Measurements from ENCODE around the gene TMEM259.
A peak's percentile ranks its signal among the peaks of the same experiment; 100 is the strongest.

Gene TMEM259

GRCh38 chr19:1020868-1021425 lies at the start of gene TMEM259:
TMEM259 (minus strand) TSS chr19:1021123; CDS start chr19:1020996, 127 bp downstream.
- peak; percentile 97 for DNase-seq (ENCODE audit: low read depth)

- DNase-seq (ENCODE audit: low read depth), result no peak
Measured at GRCh38 chr19:1070576-1070930, 49.6 kb upstream of the TMEM259 start.

GRCh38 chr19:1069009-1069779 lies 48.3 kb upstream of the TMEM259 start:
- no peak for DNase-seq (ENCODE audit: low read depth)

- DNase-seq (ENCODE audit: low read depth), result no peak
Measured at GRCh38 chr19:1068009-1069001, 47.4 kb upstream of the TMEM259 start.

GRCh38 chr19:1067341-1067957 lies 46.5 kb upstream of the TMEM259 start:
- DNase-seq (ENCODE audit: low read depth), result no peak

GRCh38 chr19:1066748-1067340 lies 45.9 kb upstream of the TMEM259 start, which contains the start of gene ARHGAP45:
ARHGAP45 (plus strand) TSS chr19:1067167; CDS start chr19:1067406, 239 bp downstream.
- peak; percentile 79 for DNase-seq (ENCODE audit: low read depth)

- DNase-seq (ENCODE audit: low read depth), result no peak
Measured at GRCh38 chr19:1066251-1066747, 45.4 kb upstream of the TMEM259 start.

GRCh38 chr19:1065606-1066109 lies 44.7 kb upstream of the TMEM259 start:
- no peak for DNase-seq (ENCODE audit: low read depth)

GRCh38 chr19:1064661-1065605 lies 44.0 kb upstream of the TMEM259 start:
- peak; percentile 59 for DNase-seq (ENCODE audit: low read depth)

GRCh38 chr19:1063909-1064660 lies 43.2 kb upstream of the TMEM259 start:
- DNase-seq (ENCODE audit: low read depth), result no peak

GRCh38 chr19:1063030-1063908 lies 42.3 kb upstream of the TMEM259 start:
- no peak for DNase-seq (ENCODE audit: low read depth)

- no peak for DNase-seq (ENCODE audit: low read depth)
Measured at GRCh38 chr19:1062387-1063029, 41.6 kb upstream of the TMEM259 start.

- DNase-seq (ENCODE audit: low read depth), result no peak
Measured at GRCh38 chr19:1061987-1062386, 41.1 kb upstream of the TMEM259 start.

- no peak for DNase-seq (ENCODE audit: low read depth)
Measured at GRCh38 chr19:1060689-1061088, 39.8 kb upstream of the TMEM259 start.

GRCh38 chr19:1058112-1058511 lies 37.2 kb upstream of the TMEM259 start:
- DNase-seq (ENCODE audit: low read depth), result no peak

- DNase-seq (ENCODE audit: low read depth), result no peak
Measured at GRCh38 chr19:1057176-1057855, 36.4 kb upstream of the TMEM259 start.
